Ascending aorta (tissue), 2 donors: ENCODE measurements around the gene DDX3X. TPM values are rescaled to one million over a fixed set of nuclear protein-coding genes. Genes with fewer than 3 reads are reported as not detected.

ENCODE experiments used
- DNase-seq, 2 donors: peaks; one replicate each; pipeline ENCODE4 v3.0.0-alpha.2; 2019; ENCODE audit warnings: low spot score in 2 of 2
- H3K27ac ChIP-seq, 2 donors: fragments of 200-600 bp; sonication (generic); one replicate each; pipeline ENCODE4 v1.5.1; 2016 to 2017; ENCODE audit warnings: mild to moderate bottlenecking in 1 of 2
- H3K27me3 ChIP-seq: fragments of 200-600 bp; sonication (generic); one replicate; pipeline ENCODE4 v1.5.1; 2017
- H3K36me3 ChIP-seq, 2 donors: fragments of 200-600 bp; sonication (generic); one replicate each; pipeline ENCODE4 v1.5.1; 2016
- H3K4me1 ChIP-seq, 2 donors: fragments of 200-600 bp; sonication (generic); one replicate each; pipeline ENCODE4 v1.5.1; 2016 to 2017; ENCODE audit warnings: mild to moderate bottlenecking in 1 of 2
- H3K4me3 ChIP-seq, 2 donors: fragments of 200-600 bp; sonication (generic); one replicate each; pipeline ENCODE4 v1.5.1; 2016 to 2017; ENCODE audit warnings: mild to moderate bottlenecking in 1 of 2
- H3K9me3 ChIP-seq, 2 donors: fragments of 200-600 bp; sonication (generic); one replicate each; pipeline ENCODE4 v1.5.1; 2016
- CTCF ChIP-seq, 3 experiments: fragments of 200-600 bp in 2 of 3; fragments of 450-650 bp in 1 of 3; sonication (generic) in 2 of 3; IDR thresholded peaks; one replicate each; pipeline ENCODE4 v1.5.1; 2016 to 2019; ENCODE audit warnings: antibody characterized with exemption in 3 of 3, mild to moderate bottlenecking in 1 of 3, moderate library complexity in 1 of 3
- intact Hi-C: fragments of 100-400 bp; cut with DNase I; formaldehyde crosslinking; loops from one replicate; pipeline ENCODE4 v1.15.1; 2023
- total RNA-seq: library from RNA; depleted of rRNA; stranded (reverse); fragments of >200 nt; gene quantifications from one replicate; pipeline ENCODE4 v1.1.0, GENCODE V29; 2016

The DDX3X gene
- total RNA-seq, 1 donor from 2014 or later, result 89.3 TPM

DNA sequence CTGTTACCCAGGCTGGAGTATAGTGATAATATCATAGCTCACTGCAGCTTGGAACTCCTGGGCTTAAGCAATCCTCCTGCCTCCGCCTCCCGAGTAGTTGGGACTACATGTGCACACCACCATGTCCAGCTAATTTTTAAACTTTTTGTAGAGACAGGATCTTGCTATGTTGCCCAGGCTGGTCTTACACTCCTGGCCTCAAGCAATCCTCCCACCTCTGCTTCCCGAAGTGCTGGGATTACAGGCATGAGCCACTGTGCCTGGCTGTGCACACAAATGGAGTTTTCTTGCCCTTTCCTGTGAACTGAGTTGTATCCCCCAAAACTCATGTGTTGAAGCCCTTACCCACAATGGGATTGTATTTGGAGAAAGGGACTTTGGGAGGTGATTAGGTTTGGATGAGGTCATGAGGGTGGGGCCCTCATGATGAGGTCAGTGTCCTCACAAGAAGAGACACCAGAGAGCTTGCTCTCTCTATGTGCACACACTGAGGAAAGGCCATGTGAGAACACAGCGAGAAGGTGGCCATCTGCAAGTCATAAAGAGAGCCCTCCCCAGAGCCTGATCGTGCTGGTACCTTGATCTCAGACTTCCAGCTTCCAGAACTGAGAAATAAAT lies 40.1 kb downstream of the DDX3X start:
- no peak for DNase-seq
- intact Hi-C loops, result no loop called here

GRCh38 chrX:41377624-41378023 lies 43.7 kb downstream of the DDX3X start:
- H3K36me3 ChIP-seq, result no peaks in the 10 kb centered on the region
- H3K27me3 ChIP-seq, result no peaks in the 10 kb centered on the region
- no peak for DNase-seq
- no peak overlapping the region for H3K4me3 ChIP-seq
- no peak overlapping the region for H3K27ac ChIP-seq
- no peaks in the 10 kb centered on the region for H3K4me1 ChIP-seq
- intact Hi-C loops, result no loop called here
- TF ChIP-seq CTCF (IDR thresholded peaks at IDR 0.05), result no peak
- H3K9me3 ChIP-seq, result no peaks in the 10 kb centered on the region

More for the DNA sequence above, 40.1 kb downstream of the DDX3X start:
- H3K4me1 ChIP-seq, result no peaks in the 10 kb centered on the region
- no peak overlapping the region for H3K4me3 ChIP-seq
- no peak overlapping the region for H3K27ac ChIP-seq
- H3K36me3 ChIP-seq, result no peaks in the 10 kb centered on the region
- TF ChIP-seq CTCF (IDR thresholded peaks at IDR 0.05), result no peak
- H3K9me3 ChIP-seq, result no peaks in the 10 kb centered on the region
- no peaks in the 10 kb centered on the region for H3K27me3 ChIP-seq

- H3K4me1 ChIP-seq, result no peaks in the 10 kb centered on the region
- no peaks in the 10 kb centered on the region for H3K9me3 ChIP-seq
- H3K27ac ChIP-seq, result no peak overlapping the region
- intact Hi-C loops, result no loop called here
- no peak for TF ChIP-seq CTCF (IDR thresholded peaks at IDR 0.05)
- peak; percentile 36 to 75 for DNase-seq
- H3K4me3 ChIP-seq, result no peak overlapping the region
- H3K36me3 ChIP-seq, result no peaks in the 10 kb centered on the region
- no peaks in the 10 kb centered on the region for H3K27me3 ChIP-seq
Measured at GRCh38 chrX:41381685-41382084, 47.7 kb downstream of the DDX3X start.

GRCh38 chrX:41382714-41383645 lies 49.0 kb downstream of the DDX3X start:
- intact Hi-C loops, result no loop called here
- Histone ChIP-seq H3K4me1 (no peaks in the 10 kb centered on the region), H3K4me3 (no peak overlapping the region), H3K27ac (no peak overlapping the region), H3K9me3 (no peaks in the 10 kb centered on the region), H3K36me3 (no peaks in the 10 kb centered on the region), H3K27me3 (no peaks in the 10 kb centered on the region)
- no peak for DNase-seq
- no peak for TF ChIP-seq CTCF (IDR thresholded peaks at IDR 0.05)

DNA sequence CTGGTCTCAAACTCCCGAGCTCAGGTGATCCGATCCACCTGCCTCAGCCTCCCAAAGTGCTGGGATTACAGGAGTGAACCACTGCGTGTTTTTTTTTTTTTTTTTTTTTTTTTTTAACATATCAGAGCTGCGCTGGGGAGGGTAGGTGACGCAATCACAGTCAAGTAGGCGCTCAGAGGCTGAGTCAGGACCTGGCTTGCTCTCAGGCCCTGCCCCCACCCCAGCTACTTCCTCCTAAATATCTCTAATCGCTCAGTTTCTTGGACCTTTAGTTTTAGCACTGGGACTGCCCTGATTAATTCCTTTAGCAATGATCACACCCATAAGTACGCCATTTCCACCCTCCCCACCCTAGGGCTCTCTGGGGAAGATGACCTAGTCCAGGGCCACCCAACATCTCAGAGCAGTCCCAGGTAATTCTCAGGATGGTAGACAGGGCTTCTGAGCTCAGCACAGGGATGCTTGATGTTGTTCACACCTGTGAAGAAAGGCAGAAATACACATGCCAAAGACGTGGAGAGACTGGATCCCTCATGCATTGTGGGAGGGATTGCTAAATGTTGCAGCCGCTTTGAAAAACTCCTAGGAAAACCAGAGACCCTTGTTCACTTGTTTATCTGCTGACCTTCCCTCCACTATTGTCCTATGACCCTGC lies 50.2 kb downstream of the DDX3X start:
- no peaks in the 10 kb centered on the region for H3K9me3 ChIP-seq
- no peaks in the 10 kb centered on the region for H3K4me1 ChIP-seq
- intact Hi-C loops, result no loop called here
- H3K4me3 ChIP-seq, result no peak overlapping the region
- peak; percentile 34 to 71 for DNase-seq
- H3K27ac ChIP-seq, result no peak overlapping the region
- no peaks in the 10 kb centered on the region for H3K36me3 ChIP-seq
- no peaks in the 10 kb centered on the region for H3K27me3 ChIP-seq
- TF ChIP-seq CTCF (IDR thresholded peaks at IDR 0.05), result no peak
